ENCODE measurements around the gene DDX41. TPM values are rescaled to one million over a fixed set of nuclear protein-coding genes. Genes with fewer than 3 reads are reported as not detected.

DDX41 gene
- total and polyA plus RNA-seq, 2 of the 13 experiments (the other 11 are each of a cell fraction or from before 2014, with no cell fraction given): 62.8 to 105 TPM

- CTCF ChIA-PET (ENCODE audit: low intra/inter-chr PET ratio, low total read pairs): no interaction called here
- ATAC-seq: no peak
These were observed 7.3 kb downstream of the DDX41 start, which contains the start of gene DOK3 for GRCh38 chr5:177509381-177509951. Gene DOK3 (minus strand): TSS chr5:177509826. CDS start chr5:177509540, 286 bp downstream.

More at GRCh38 chr5:177509381-177509951, 7.3 kb downstream of the DDX41 start, which contains the start of gene DOK3:
- Histone ChIP-seq H3K9ac (ENCODE audit: insufficient read depth, low read depth, low read length) (no peak within 1 kb of the TSS), H3K27ac (ENCODE audit: extremely low read length, insufficient read depth, low read length) (no peak within 1 kb of the TSS), H3K4me2 (ENCODE audit: low read depth, low read length) (no peak within 1 kb of the TSS), H3K27me3 (ENCODE audit: control insufficient read depth in 1 of 2, insufficient read depth in 2 of 2, low read length in 2 of 2) (no peaks in the 10 kb centered on the region), H2AFZ (ENCODE audit: low read length) (no peak within 1 kb of the TSS), H3K79me2 (ENCODE audit: insufficient read depth, low read length) (no peaks in the 10 kb centered on the region), H3K4me3 (replicated peaks in 1 of 3; ENCODE audit: insufficient read depth in 1 of 3, low read depth in 2 of 3, low read length in 3 of 3) (no peak within 1 kb of the TSS), H3K36me3 (replicated peaks in 1 of 2; ENCODE audit: control insufficient read depth in 1 of 2, insufficient read depth in 2 of 2, low read length in 2 of 2) (peaks cover 24 to 43% of the 10 kb centered on the region in 2 experiments; a peak in 4 of 5 replicates), H3K9me3 (ENCODE audit: low read length) (no peaks in the 10 kb centered on the region), H4K20me1 (ENCODE audit: insufficient read depth, low read length) (no peaks in the 10 kb centered on the region), H3K4me1 (ENCODE audit: insufficient read depth, low read length) (0 out of 2 replicates have a peak, but pooled peaks cover 1% of the 10 kb centered on the region)
- POLR2A ChIA-PET: interaction anchor here (2.1 kb wide), 1 partner anchor 14 kb away, joined by 5 read pairs; no protein-coding TSS in a partner anchor
- BruUV-seq (replicated peaks): no TSS peak
- FAIRE-seq (no peak), DNase-seq (ENCODE audit: low spot score) (no peak)
- in situ Hi-C loops (cut with HindIII; ENCODE audit: extremely low pct_ligation_motif_present, low pct_unique_long_range_greater_than_20kb): no loop called here
- WGBS (ENCODE audit: low lambda C conversion rate): 93% methylated on average over 13 of the region's 20 CpGs
- intact Hi-C loops (cut with micrococcal nuclease; ENCODE audit: unreplicated experiment): no loop called here
- TF ChIP-seq ETS1 (CRISPR knock-in tag; IDR thresholded peaks at IDR 0.05) (no peak), AGO2 (optimal IDR thresholded peaks at IDR 0.05; ENCODE audit: low read depth, low read length) (peak; percentile 43), MYPOP (CRISPR knock-in tag; IDR thresholded peaks at IDR 0.05) (no peak), ARNT (IDR thresholded peaks at IDR 0.05) (no peak), RBM22 (optimal IDR thresholded peaks at IDR 0.05; ENCODE audit: low read length) (peak; percentile 28)

All from HepG2 (cell line).